Body of pancreas (tissue), 4 donors: ENCODE data around the gene MS4A4E. TPM values are rescaled to one million over a fixed set of nuclear protein-coding genes. Genes with fewer than 3 reads are reported as not detected.

Experiments used
- ATAC-seq: fragments of 150-250 bp; one replicate; pipeline ENCODE4 v1.9.1; 2016
- DNase-seq, 4 donors: peaks; one replicate each; pipeline ENCODE4 v3.0.0-alpha.2; 2019
- H3K27ac ChIP-seq, 4 donors: fragments of 200-600 bp; sonication (generic); 1 replicate in 3 of 4; 2 replicates in 1 of 4; pipeline versions ENCODE4 v1.5.1 to v1.6.1; 2016 to 2019; ENCODE audit warnings: mild to moderate bottlenecking in 1 of 4, mixed read lengths in 1 of 4, moderate library complexity in 1 of 4
- H3K27me3 ChIP-seq, 2 donors: fragments of 200-600 bp; sonication (generic); one replicate each; pipeline ENCODE4 v1.6.0; 2016; ENCODE audit warnings: mild to moderate bottlenecking in 1 of 2
- H3K36me3 ChIP-seq, 2 donors: fragments of 200-600 bp; sonication (generic); replicated peaks in 1 of 2; 2 replicates each; pipeline ENCODE4 v1.5.1; 2016; ENCODE audit warnings: low read depth in 2 of 2; ENCODE audit not compliant: insufficient read depth in 1 of 2
- H3K4me1 ChIP-seq: fragments of 200-600 bp; sonication (generic); one replicate; pipeline ENCODE4 v1.6.0; 2016
- H3K4me3 ChIP-seq, 2 donors: fragments of 200-600 bp; sonication (generic); 1 replicate in 1 of 2; 2 replicates in 1 of 2; pipeline ENCODE4 v1.5.1; 2016 to 2019
- H3K9me3 ChIP-seq, 3 donors: fragments of 200-600 bp; sonication (generic); 1 replicate in 2 of 3; 2 replicates in 1 of 3; pipeline ENCODE4 v1.5.1; 2016
- POLR2A ChIP-seq, 3 donors: fragments of 450-650 bp; IDR thresholded peaks; one replicate each; pipeline ENCODE4 v1.6.1; 2016; ENCODE audit warnings: antibody characterized with exemption in 3 of 3, mild to moderate bottlenecking in 2 of 3
- WGBS, 2 donors: methylation state at CpG; one replicate each; pipeline ENCODE4 v1.1.5; 2017; 5-methylcytosine and 5-hydroxymethylcytosine counted together
- intact Hi-C: fragments of 100-400 bp; cut with DNase I; formaldehyde crosslinking; loops from one replicate; pipeline ENCODE4 v1.15.1; 2023
- total RNA-seq, 2 donors: library from RNA; depleted of rRNA; stranded (reverse); fragments of >200 nt; gene quantifications; one replicate each; pipeline ENCODE4 v1.1.0, GENCODE V29; 2016
- TF ChIP-seq, protein P1 (sequence below), 7 experiments: fragments of 450-650 bp in 4 of 7; fragments of 200-600 bp in 3 of 7; sonication (generic) in 3 of 7; IDR thresholded peaks; one replicate each; pipeline ENCODE4 v1.5.1; 2016 to 2019; ENCODE audit warnings: antibody characterized with exemption in 7 of 7

The MS4A4E gene
- total RNA-seq, 2 donors from 2014 or later: not detected

DNA sequence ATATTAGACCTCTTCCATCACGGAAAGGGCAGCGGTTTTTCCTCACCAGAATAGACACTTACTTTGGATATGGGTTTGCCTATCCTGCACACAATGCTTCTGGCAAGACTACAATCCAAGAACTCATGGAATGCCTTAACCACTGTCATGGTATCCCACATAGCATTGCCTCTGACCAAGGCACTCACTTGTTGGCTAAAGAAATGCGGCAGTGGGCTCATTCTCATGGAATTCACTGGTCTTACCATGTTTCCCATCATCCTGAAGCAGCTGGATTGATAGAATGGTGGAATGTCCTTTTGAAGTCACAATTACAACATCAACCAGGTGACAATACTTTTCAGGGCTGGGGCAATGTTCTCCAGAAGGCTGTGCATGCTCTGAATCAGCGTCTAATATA lies 20.8 kb downstream of the MS4A4E start:
- ATAC-seq (no peak), DNase-seq (no peak)
- Histone ChIP-seq H3K27ac (no peak overlapping the region), H3K9me3 (no peaks in the 10 kb centered on the region), H3K4me1 (no peaks in the 10 kb centered on the region), H3K27me3 (no peaks in the 10 kb centered on the region), H3K36me3 (no peaks in the 10 kb centered on the region), H3K4me3 (no peak overlapping the region)
- TF ChIP-seq, protein P1, sequence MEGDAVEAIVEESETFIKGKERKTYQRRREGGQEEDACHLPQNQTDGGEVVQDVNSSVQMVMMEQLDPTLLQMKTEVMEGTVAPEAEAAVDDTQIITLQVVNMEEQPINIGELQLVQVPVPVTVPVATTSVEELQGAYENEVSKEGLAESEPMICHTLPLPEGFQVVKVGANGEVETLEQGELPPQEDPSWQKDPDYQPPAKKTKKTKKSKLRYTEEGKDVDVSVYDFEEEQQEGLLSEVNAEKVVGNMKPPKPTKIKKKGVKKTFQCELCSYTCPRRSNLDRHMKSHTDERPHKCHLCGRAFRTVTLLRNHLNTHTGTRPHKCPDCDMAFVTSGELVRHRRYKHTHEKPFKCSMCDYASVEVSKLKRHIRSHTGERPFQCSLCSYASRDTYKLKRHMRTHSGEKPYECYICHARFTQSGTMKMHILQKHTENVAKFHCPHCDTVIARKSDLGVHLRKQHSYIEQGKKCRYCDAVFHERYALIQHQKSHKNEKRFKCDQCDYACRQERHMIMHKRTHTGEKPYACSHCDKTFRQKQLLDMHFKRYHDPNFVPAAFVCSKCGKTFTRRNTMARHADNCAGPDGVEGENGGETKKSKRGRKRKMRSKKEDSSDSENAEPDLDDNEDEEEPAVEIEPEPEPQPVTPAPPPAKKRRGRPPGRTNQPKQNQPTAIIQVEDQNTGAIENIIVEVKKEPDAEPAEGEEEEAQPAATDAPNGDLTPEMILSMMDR (IDR thresholded peaks at IDR 0.05): no peak
- no peak for TF ChIP-seq POLR2A (IDR thresholded peaks at IDR 0.05)
- WGBS, 2 donors: 70 to 82% methylated on average over 4 of the region's 4 CpGs
- intact Hi-C loops: no loop called here

DNA sequence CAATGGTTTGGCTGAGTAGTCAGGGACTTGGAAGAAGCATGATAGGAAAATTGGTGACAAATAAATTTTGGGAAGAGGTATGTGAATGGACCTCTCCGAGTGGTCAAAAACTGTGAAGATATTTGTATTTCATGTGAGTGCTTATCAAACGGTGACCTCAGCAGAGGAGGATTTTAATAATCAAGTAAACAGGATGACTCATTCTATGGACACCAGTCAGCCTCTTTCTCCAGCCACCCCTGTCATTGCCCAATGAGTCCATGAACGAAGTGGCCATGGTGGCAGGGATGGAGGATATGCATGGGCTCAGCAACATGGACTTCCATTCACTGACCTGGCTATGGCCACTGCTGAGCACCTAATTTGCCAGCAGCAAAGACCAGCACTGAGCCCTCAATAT lies 21.2 kb downstream of the MS4A4E start:
- DNase-seq (no peak), ATAC-seq (no peak)
- 42 to 74% methylated on average over 2 to 3 of the region's 3 CpGs for WGBS, 2 donors
- no peak for TF ChIP-seq POLR2A (IDR thresholded peaks at IDR 0.05)
- TF ChIP-seq, protein P1 (IDR thresholded peaks at IDR 0.05): no peak
- intact Hi-C loops: no loop called here
- no peaks in the 10 kb centered on the region for H3K4me1 ChIP-seq
- H3K9me3 ChIP-seq: no peaks in the 10 kb centered on the region
- H3K4me3 ChIP-seq: no peak overlapping the region
- H3K27me3 ChIP-seq: no peaks in the 10 kb centered on the region
- no peaks in the 10 kb centered on the region for H3K36me3 ChIP-seq
- H3K27ac ChIP-seq: no peak overlapping the region

DNA sequence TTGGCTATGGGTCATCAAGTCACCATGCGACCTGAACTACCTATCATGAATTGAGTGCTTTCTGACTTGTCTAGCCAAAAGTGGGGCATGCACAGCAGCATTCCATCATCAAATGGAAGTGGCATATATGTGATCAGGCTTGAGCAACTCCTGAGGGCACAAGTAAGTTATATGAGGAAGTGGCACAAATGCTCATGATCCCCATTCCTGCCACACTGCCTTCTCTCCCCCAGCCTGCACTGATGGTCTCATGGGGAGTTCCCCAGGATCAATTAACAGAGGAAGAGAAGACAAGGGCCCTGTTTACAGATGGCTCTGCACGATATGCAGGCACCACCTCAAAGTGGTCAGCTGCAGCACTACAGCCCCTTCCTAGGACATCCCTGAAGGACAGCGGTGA lies 21.8 kb downstream of the MS4A4E start:
- no peaks in the 10 kb centered on the region for H3K27me3 ChIP-seq
- WGBS, 2 donors: 74 to 83% methylated on average over 3 of the region's 3 CpGs
- no peaks in the 10 kb centered on the region for H3K4me1 ChIP-seq
- H3K36me3 ChIP-seq: no peaks in the 10 kb centered on the region
- no peak overlapping the region for H3K4me3 ChIP-seq
- H3K9me3 ChIP-seq: no peaks in the 10 kb centered on the region
- no peak for ATAC-seq
- DNase-seq: no peak
- H3K27ac ChIP-seq: no peak overlapping the region
- TF ChIP-seq, protein P1 (IDR thresholded peaks at IDR 0.05): no peak
- TF ChIP-seq POLR2A (IDR thresholded peaks at IDR 0.05): no peak
- intact Hi-C loops: no loop called here

DNA sequence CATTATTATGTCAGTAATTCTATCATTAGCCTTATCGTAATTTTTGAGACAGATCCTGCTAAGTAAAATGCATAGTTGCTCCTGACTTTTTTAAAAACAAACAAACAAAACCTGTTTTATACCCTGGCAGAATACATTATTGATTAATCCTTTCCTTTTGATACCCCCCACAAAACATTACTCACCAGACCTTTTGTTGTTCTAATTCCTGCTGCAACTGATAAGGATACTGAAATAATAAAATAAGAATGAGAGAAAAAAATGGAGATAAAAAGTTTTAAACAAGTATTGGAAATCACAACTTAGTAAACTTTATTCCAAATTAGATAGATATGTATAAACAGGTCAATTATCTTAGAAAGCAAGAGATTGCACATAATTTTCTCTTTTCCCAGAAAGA lies 28.6 kb downstream of the MS4A4E start:
- no peaks in the 10 kb centered on the region for H3K4me1 ChIP-seq
- H3K36me3 ChIP-seq: no peaks in the 10 kb centered on the region
- no peak for TF ChIP-seq POLR2A (IDR thresholded peaks at IDR 0.05)
- TF ChIP-seq, protein P1 (IDR thresholded peaks at IDR 0.05): no peak
- no peak overlapping the region for H3K4me3 ChIP-seq
- intact Hi-C loops: no loop called here
- no peak for DNase-seq
- no peaks in the 10 kb centered on the region for H3K9me3 ChIP-seq
- 33 to 41% methylated on average over 1 of the region's 1 CpG for WGBS, 2 donors
- no peak for ATAC-seq
- H3K27ac ChIP-seq: no peak overlapping the region
- no peaks in the 10 kb centered on the region for H3K27me3 ChIP-seq

DNA sequence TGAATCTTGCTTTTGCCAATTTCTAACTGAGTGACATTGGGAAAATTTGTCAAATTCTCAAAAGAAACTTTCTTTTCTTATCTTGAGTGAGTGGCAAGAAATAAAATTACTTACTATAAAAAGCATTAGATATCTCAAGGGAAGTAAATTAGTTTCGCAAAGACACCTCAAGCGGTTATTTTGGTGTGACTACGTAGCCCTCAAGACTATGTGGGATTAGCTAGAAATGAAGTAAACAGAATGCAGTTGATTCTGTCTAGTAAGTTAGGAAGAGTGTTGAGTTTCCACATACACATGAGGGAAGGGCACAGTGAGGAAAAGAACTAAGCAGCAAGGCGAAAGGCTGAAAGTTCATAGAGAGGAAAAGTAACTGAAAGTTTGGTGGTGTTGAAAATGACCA lies 31.7 kb downstream of the MS4A4E start:
- TF ChIP-seq, protein P1 (IDR thresholded peaks at IDR 0.05): no peak
- no peak for TF ChIP-seq POLR2A (IDR thresholded peaks at IDR 0.05)
- intact Hi-C loops: no loop called here
- Histone ChIP-seq H3K4me1 (no peaks in the 10 kb centered on the region), H3K36me3 (no peaks in the 10 kb centered on the region), H3K9me3 (no peaks in the 10 kb centered on the region), H3K27ac (no peak overlapping the region), H3K4me3 (no peak overlapping the region), H3K27me3 (no peaks in the 10 kb centered on the region)
- DNase-seq (no peak), ATAC-seq (no peak)
- 79 to 89% methylated on average over 4 of the region's 4 CpGs for WGBS, 2 donors
